ENCODE data around the gene B4GALT5. TPM values are rescaled to one million over a fixed set of nuclear protein-coding genes. Genes with fewer than 3 reads are reported as not detected.
A peak's percentile ranks its signal among the peaks of the same experiment; 100 is the strongest.

The B4GALT5 gene
- total RNA-seq, 1 donor from 2014 or later, result 44.0 TPM

GRCh38 chr20:49602345-49603208 lies 111.1 kb downstream of the B4GALT5 start:
- ATAC-seq (no peak), DNase-seq (ENCODE audit: missing footprints) (no peak)
- intact Hi-C loops (cut with DNase I), result no loop called here

- ATAC-seq, result no peak
- no peak for DNase-seq (ENCODE audit: missing footprints)
- intact Hi-C loops (cut with DNase I), result no loop called here
Measured at GRCh38 chr20:49601153-49601924, 112.3 kb downstream of the B4GALT5 start.

- intact Hi-C loops (cut with DNase I), result no loop called here
Measured at GRCh38 chr20:49599746-49600113, 113.9 kb downstream of the B4GALT5 start.

DNA sequence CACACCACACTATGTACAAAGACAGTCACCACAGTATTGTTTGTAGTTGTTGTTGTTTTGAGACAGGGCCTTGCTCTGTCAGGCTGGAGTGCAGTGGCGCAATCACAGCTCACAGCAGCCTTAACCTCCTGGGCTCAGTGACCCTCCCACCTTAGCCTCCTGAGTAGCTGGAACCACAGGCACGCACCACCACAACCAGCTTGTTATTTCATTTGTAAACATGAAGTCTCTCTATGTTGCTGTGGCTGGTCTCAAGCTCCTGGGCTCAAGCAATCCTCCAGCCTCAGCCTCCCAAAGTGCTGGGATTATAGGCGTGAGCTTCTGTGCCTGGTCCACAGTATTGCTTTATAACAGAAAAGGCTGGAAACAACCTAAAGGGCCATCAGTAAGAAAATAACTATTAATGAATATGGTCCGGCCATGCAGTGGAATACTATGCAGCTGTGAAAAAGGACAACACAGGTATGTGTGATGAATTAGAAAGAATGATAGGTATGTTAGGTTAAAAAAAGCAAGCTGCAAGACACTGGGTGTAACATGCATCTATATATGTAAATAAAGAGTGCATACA lies 115.8 kb downstream of the B4GALT5 start:
- intact Hi-C loops (cut with DNase I), result no loop called here

More at GRCh38 chr20:49599746-49600113, 113.9 kb downstream of the B4GALT5 start:
- no peak for DNase-seq (ENCODE audit: missing footprints)
- ATAC-seq, result no peak

DNA sequence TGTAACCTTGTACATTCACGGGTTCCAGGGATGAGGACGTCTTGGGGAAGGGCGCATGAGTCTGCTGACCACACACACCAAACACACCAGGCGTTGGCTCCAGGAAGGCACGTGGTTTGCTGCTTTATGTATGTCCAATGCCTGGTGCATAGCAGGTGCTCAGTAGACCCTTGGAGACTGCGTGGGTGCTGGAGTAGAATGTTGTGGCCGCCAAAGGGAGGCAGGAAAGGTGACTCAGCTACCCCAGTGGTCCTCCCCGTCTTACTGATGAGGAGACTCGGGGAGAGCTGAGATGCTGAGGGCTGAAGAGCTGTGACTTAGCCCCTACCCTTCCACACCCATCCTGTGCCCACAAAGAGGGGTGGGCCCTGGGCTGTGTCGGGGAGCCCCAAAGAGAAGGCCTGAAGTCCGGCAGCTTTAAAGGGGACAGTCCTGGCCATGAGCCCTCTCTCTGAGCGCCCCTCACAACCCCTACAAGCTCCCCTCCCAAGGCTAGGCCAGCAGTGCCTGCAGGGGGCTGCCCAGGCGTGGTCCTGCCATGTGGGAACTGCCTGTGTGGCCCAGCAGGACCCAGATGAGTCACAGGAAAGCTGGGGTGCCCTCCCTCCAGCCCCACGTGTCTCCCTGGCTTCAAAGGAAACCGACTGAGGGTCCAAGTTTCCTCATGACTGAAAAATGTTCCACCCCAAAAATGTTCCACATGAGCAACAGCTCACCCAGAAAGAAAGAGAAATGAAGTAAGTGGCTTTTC lies 117.7 kb downstream of the B4GALT5 start:
- ATAC-seq (no peak), DNase-seq (ENCODE audit: missing footprints) (no peak)
- intact Hi-C loops (cut with DNase I), result no loop called here

More for the DNA sequence above, 115.8 kb downstream of the B4GALT5 start:
- no peak for DNase-seq (ENCODE audit: missing footprints)
- ATAC-seq, result no peak

DNA sequence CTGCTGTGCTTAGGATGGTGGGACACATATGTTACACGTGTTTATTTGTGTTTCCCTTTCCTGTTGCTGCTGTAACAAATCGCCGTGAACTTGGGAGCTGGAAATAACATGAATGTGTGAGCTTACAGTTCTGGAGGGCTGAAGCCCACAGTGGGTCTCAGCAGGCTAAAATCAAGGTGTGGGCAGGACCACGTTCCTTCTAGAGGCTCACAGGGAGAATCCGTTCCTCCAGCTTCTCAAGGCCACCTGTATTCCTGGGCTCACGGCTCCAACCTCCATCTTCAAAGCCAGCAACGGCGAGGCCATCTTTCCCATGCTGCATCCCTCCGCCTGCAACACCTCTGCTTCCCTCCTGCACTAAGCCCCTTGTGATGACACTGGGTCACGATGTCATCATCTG lies 118.3 kb downstream of the B4GALT5 start:
- intact Hi-C loops (cut with DNase I), result no loop called here
- DNase-seq (ENCODE audit: missing footprints) (peak; percentile 21), ATAC-seq (no peak)

GRCh38 chr20:49594931-49595315 lies 118.8 kb downstream of the B4GALT5 start:
- intact Hi-C loops (cut with DNase I), result no loop called here
- no peak for ATAC-seq
- peak; percentile 52 for DNase-seq (ENCODE audit: missing footprints)

GRCh38 chr20:49594143-49594930 lies 119.3 kb downstream of the B4GALT5 start:
- ATAC-seq, result peak; percentile 93
- intact Hi-C loops (cut with DNase I), result no loop called here

GRCh38 chr20:49593466-49594142 lies 120.1 kb downstream of the B4GALT5 start:
- peak; percentile 13 for DNase-seq (ENCODE audit: missing footprints)
- intact Hi-C loops (cut with DNase I), result no loop called here
- no peak for ATAC-seq

More at GRCh38 chr20:49594143-49594930, 119.3 kb downstream of the B4GALT5 start:
- peak; percentile 86 for DNase-seq (ENCODE audit: missing footprints)

DNA sequence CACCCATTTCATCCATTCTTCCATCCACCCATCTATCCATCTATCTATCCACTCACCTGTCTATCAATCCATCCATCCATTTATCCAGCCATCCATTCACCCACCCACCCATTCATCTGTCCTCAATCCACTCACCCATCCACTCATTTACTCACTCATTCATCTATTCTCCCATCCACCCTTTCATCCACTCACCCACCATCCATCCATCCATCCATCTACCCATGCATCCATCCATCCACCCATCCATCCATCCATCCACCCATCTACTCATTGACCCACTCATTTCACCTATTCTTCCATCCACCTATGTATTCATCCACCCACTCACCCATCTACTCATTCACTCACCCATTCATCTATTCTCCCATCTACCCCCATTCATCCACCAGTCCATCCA lies 121.6 kb downstream of the B4GALT5 start:
- intact Hi-C loops (cut with DNase I), result no loop called here
- ATAC-seq, result no peak
- no peak for DNase-seq (ENCODE audit: missing footprints)

GRCh38 chr20:49591217-49591865 lies 122.3 kb downstream of the B4GALT5 start:
- DNase-seq (ENCODE audit: missing footprints) (peak; percentile 55), ATAC-seq (peak; percentile 58)
- intact Hi-C loops (cut with DNase I), result no loop called here

DNA sequence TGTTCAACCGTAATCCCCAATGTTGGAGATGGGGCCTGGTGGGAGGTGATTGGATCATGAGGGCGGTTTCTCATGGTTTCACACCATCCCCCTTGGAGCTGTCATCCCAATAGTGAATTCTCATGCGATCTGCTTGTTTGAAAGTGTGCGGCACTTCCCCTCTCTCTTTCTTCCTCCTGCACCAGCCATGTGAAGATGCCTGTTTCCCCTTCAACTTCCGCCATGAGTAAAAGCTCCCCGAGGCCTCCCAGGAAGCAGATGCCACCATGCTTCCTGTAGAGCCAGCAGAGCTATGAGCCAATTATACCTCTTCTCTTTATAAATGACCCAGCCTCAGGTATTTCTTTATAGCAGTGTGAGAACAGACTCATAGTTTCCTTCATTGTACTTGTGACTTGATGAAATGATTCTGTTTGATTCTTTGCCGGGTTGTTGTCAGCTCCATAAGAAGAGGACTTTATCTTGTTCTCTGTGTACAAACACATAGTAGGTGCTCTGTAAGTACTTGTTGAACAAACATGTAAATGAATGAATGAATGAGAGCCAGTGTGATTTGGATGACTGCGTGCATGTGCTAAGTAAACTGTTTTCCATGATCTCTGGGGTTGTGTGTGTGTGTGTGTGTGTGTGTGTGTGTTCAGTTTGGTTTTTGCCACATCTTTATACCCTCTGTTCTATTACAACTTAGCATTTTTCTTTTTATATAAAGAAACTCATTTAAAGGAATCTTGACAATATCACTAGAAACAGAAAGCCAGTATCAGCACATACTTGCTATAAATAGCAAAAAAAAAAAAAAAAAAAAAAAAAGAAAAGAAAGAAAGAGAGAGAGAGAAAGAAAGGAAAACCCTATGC lies 123.3 kb downstream of the B4GALT5 start:
- intact Hi-C loops (cut with DNase I), result no loop called here
- ATAC-seq (no peak), DNase-seq (ENCODE audit: missing footprints) (peak; percentile 18)

- DNase-seq (ENCODE audit: missing footprints) (no peak), ATAC-seq (no peak)
- intact Hi-C loops (cut with DNase I), result no loop called here
Measured at GRCh38 chr20:49589747-49590146, 123.9 kb downstream of the B4GALT5 start.

DNA sequence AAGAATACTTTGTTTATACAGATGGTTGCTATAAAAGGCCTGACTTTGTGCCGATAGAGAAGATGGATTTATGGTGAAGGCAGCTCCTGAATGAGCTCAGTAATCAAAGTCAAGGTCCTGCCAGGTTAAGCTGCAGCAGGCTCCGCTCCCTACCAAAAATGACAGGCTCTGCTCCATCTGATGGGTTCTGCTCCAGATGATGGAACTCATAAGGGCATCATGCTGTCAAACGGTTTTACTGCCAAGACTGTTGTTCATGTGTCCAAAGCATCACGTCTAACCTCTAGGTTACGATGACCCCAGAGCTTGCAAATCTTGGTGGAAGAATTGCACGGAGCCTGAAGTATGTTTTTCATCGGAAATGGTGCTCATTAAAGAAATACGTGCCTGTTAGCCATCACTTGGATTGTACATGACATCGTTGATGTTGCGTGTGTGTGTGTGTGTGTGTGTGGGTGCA lies 126.5 kb downstream of the B4GALT5 start:
- ATAC-seq (no peak), DNase-seq (ENCODE audit: missing footprints) (no peak)
- intact Hi-C loops (cut with DNase I), result no loop called here

DNA sequence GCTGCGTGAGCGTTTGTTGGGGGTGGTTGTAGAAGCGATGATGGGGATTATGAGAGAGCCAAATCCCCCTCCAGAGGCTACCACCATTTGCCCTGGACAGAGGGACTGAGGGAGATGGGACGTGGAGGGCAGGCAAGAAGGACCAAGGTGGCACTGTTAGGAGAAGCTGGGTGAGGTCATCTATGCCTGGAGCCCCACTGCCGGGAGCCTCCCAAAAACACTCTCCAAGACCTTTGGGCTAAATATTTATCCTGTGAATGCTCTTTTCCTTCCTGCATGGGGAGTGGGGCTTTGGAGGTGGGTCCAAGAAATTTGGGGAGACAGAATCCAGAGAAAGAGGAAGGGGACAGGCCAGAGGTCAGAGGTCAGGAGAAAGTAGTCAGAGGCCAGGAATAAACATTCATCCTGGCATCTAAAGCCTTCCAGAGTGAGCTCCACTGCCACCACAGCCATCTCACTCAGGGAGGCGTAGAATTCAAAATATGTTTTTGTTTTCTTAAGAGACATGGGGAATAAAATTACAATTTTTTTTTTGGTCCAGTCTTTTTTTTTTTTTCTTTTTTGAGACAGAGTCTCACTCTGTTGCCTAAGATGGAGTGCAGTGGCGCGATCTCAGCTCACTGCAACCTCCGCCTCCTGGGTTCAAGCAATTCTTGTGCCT lies 128.0 kb downstream of the B4GALT5 start:
- DNase-seq (ENCODE audit: missing footprints), result peak; percentile 22
- intact Hi-C loops (cut with DNase I), result no loop called here
- ATAC-seq, result no peak
